Mucosa of stomach (tissue), 1 donor: ENCODE data around the gene DEAF1.

ENCODE experiments used
- H3K27me3 ChIP-seq: one replicate; pipeline ENCODE4 v1.7.0; 2013; ENCODE audit warnings: mild to moderate bottlenecking, low read length; ENCODE audit not compliant: control insufficient read depth, insufficient read depth
- H3K36me3 ChIP-seq: one replicate; pipeline ENCODE4 v1.7.0; 2013; ENCODE audit warnings: low read length; ENCODE audit not compliant: control insufficient read depth, insufficient read depth
- H3K4me1 ChIP-seq: one replicate; pipeline ENCODE4 v1.7.0; 2013; ENCODE audit warnings: mild to moderate bottlenecking, low read length; ENCODE audit not compliant: control insufficient read depth, insufficient read depth
- H3K4me3 ChIP-seq: one replicate; pipeline ENCODE4 v1.7.0; 2013; ENCODE audit warnings: low read length
- H3K9ac ChIP-seq: one replicate; pipeline ENCODE4 v1.7.0; 2013; ENCODE audit warnings: mild to moderate bottlenecking, low read length, moderate library complexity
- H3K9me3 ChIP-seq: one replicate; pipeline ENCODE4 v1.7.0; 2013; ENCODE audit warnings: mild to moderate bottlenecking, low read length, moderate library complexity; ENCODE audit not compliant: control insufficient read depth
- donor health status: Pancreatic carcinoma.

The DEAF1 gene

DNA sequence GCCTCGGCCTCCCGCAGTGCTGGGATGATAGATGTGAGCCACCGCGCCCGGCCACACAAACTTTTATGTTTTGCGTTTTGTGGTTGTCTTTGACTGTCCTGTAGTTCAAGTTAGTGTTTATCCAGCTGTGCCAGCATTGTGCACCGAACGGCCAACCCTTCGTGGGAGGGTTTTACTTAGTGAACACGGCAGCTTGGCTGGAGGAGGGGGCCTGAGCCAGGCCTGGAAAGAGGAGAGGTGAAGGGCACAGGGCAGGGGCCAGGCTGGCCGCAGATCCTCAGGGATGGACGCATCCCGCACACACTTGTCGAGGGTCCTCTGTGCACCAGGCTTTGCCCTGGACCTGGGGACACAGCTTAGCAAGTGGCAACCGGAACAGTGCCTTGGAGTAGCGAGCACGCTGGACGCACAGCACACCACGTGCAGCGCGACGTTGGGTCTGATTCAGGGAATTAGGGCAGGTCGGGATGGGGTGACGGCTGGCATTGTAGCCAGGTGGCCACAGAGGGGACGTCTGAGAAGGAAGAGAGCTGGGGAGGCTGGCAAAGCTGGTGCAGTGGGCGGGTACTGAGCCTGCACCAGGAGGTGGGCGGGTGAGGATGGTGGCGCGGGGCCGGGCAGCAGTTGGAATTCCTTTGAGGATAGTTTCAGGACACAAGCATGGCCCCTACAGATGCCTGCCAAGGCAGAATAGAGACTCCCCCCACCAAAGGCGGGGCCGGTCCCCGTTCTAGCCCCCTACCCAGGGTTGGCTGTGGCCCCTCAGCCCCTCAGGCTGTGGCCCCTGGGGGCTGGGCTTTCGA is 24.4 kb upstream of the DEAF1 start:
- Histone ChIP-seq H3K9me3 (no peaks in the 10 kb centered on the region), H3K36me3 (peaks cover 7% of the 10 kb centered on the region), H3K27me3 (peaks cover 9% of the 10 kb centered on the region), H3K4me3 (no peak overlapping the region), H3K4me1 (peaks cover 19% of the 10 kb centered on the region), H3K9ac (no peak overlapping the region)

- Histone ChIP-seq H3K9ac (no peak overlapping the region), H3K36me3 (no peaks in the 10 kb centered on the region), H3K4me1 (peaks cover 31% of the 10 kb centered on the region), H3K9me3 (no peaks in the 10 kb centered on the region), H3K27me3 (no peaks in the 10 kb centered on the region), H3K4me3 (no peak overlapping the region)
Observed at GRCh38 chr11:714436-714835, 19.4 kb upstream of the DEAF1 start.

GRCh38 chr11:709109-709997 is 14.3 kb upstream of the DEAF1 start:
- Histone ChIP-seq H3K4me3 (no peak overlapping the region), H3K9me3 (no peaks in the 10 kb centered on the region), H3K4me1 (peaks cover 53% of the 10 kb centered on the region), H3K9ac (no peak overlapping the region), H3K27me3 (peaks cover 10% of the 10 kb centered on the region), H3K36me3 (no peaks in the 10 kb centered on the region)

GRCh38 chr11:708511-708910 is 13.5 kb upstream of the DEAF1 start:
- Histone ChIP-seq H3K36me3 (no peaks in the 10 kb centered on the region), H3K9me3 (no peaks in the 10 kb centered on the region), H3K4me1 (peaks cover 62% of the 10 kb centered on the region), H3K9ac (peak overlapping the region; percentile 75), H3K27me3 (peaks cover 10% of the 10 kb centered on the region), H3K4me3 (no peak overlapping the region)

GRCh38 chr11:707817-708420 is 12.9 kb upstream of the DEAF1 start:
- Histone ChIP-seq H3K36me3 (no peaks in the 10 kb centered on the region), H3K27me3 (peaks cover 10% of the 10 kb centered on the region), H3K4me3 (peak overlapping the region; percentile 50), H3K9ac (peak overlapping the region; percentile 75), H3K9me3 (no peaks in the 10 kb centered on the region), H3K4me1 (peaks cover 63% of the 10 kb centered on the region)

DNA sequence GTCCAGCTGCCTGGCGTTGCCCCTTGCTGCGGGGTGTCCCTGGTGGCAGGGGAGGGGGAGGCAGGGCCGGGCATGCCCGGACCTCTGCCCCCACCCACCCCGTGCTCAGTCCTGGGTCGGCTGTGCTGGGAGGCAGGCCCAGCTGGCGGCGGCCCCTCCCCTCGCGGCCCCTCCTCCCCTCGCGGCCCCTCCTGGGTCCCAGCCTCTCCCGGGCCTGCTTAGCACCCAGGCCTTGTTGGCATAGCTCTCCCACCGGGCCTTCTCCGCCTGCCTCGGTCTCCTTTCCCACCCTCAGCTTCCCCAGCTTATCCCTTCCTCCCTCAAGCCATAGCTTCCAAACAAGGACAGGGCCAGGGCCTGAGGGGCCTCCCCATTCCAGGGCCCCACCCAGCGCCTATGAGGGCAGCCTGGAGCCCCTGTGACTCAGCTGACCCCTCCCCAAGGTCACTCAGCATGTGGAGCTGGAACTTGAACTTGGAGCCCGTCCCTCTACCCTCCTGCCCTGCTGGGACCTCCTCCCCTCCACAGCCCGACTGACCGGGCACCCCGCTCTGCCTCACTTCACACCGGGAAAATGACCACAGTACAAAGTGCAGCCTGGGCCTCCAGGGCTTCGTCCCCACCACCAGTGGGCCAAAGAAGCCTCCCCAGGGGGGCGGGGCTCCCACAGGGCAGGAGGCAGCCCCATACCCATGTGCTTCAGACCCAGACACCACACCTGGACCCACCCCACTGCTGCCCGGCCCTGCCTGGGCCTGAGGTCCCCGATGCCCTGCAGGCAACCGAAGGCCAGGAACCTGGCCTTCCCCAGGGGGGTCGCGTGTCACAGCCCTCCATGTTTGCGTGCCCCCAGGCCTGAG is 12.2 kb upstream of the DEAF1 start:
- peaks cover 63% of the 10 kb centered on the region for H3K4me1 ChIP-seq

DNA sequence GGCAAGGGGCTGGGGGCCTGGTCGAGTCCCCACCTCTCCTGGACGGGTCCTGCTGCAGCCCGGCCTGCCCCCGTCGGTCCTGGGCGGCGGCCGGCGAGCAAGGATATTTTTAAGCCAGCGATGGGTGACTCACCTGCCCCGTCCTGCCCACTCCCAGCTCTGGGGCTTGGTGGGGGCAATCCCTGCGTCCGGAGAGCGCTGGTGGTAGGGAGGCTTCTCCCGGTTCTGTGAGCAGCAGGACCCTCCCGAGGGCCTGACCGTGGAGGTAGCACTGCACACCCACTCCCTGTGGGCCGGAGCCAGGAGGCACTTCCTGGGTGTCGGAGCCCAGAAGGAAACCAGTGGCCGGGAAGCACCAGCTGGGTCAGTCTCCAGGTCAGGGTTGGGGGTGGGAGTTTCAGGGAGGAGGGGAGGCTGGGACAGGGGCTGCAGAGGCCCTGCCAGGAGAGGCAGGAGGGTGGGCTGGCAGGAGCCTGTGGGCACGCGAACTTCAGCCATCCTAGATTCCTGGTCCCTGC is 11.5 kb upstream of the DEAF1 start:
- Histone ChIP-seq H3K4me3 (peak overlapping the region; percentile 75), H3K27me3 (peaks cover 10% of the 10 kb centered on the region), H3K4me1 (peaks cover 66% of the 10 kb centered on the region)

More for the DNA sequence above, 12.2 kb upstream of the DEAF1 start:
- Histone ChIP-seq H3K9me3 (no peaks in the 10 kb centered on the region), H3K9ac (peak overlapping the region; percentile 75), H3K27me3 (peaks cover 10% of the 10 kb centered on the region), H3K4me3 (peak overlapping the region; percentile 75), H3K36me3 (no peaks in the 10 kb centered on the region)

GRCh38 chr11:705646-706438 is 10.8 kb upstream of the DEAF1 start, which contains the start of gene EPS8L2:
TSS of gene EPS8L2 (plus strand) at chr11:706231. CDS start at chr11:709408, 3,177 bp downstream.
- peaks cover 64% of the 10 kb centered on the region for H3K4me1 ChIP-seq
- peaks cover 10% of the 10 kb centered on the region for H3K27me3 ChIP-seq
- no peaks in the 10 kb centered on the region for H3K9me3 ChIP-seq
- peak within 1 kb of the TSS; percentile 75 for H3K4me3 ChIP-seq
- H3K36me3 ChIP-seq, result no peaks in the 10 kb centered on the region
- peak within 1 kb of the TSS; percentile 75 for H3K9ac ChIP-seq

More for the DNA sequence above, 11.5 kb upstream of the DEAF1 start:
- no peaks in the 10 kb centered on the region for H3K9me3 ChIP-seq
- H3K36me3 ChIP-seq, result no peaks in the 10 kb centered on the region
- H3K9ac ChIP-seq, result peak overlapping the region; percentile 75

GRCh38 chr11:704781-705645 is 10.0 kb upstream of the DEAF1 start:
- peaks cover 56% of the 10 kb centered on the region for H3K4me1 ChIP-seq
- H3K36me3 ChIP-seq, result no peaks in the 10 kb centered on the region
- no peaks in the 10 kb centered on the region for H3K9me3 ChIP-seq
- H3K9ac ChIP-seq, result peak overlapping the region; percentile 49
- peak overlapping the region; percentile 46 for H3K4me3 ChIP-seq
- H3K27me3 ChIP-seq, result peaks cover 10% of the 10 kb centered on the region

DNA sequence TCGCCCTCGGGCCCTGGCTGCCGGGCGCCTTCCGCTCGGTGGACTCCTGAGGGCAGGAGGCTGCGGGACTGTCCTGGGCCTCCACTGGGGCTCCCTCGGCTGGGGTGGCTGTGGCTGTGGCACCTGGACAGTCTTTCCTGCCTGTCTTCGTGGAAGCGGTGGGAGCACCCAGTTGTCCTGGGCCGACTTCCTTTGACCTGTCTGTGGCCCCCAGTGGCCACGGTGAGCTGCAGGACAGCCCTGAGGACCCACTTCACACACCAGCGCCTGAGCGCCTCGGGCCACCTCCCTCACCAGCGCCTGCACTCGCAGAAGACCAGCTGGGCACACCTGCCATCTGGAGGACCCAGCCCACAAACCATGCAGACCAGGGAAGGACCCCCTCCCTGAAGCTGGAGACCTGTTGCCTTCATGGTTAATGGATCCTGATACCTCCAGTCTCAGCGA is 9.2 kb upstream of the DEAF1 start:
- no peaks in the 10 kb centered on the region for H3K9me3 ChIP-seq
- no peaks in the 10 kb centered on the region for H3K36me3 ChIP-seq
- H3K4me1 ChIP-seq, result peaks cover 49% of the 10 kb centered on the region
- H3K4me3 ChIP-seq, result no peak overlapping the region
- peak overlapping the region; percentile 49 for H3K9ac ChIP-seq
- H3K27me3 ChIP-seq, result peaks cover 10% of the 10 kb centered on the region
